DND-41 (cell line): ENCODE results near the gene MAML3.

Experiments
- CTCF ChIP-seq: IDR thresholded peaks from 2 replicates; pipeline ENCODE4 v1.5.1; 2012; ENCODE audit warnings: borderline replicate concordance, low read length, moderate library complexity, mild to moderate bottlenecking; ENCODE audit not compliant: poor library complexity, severe bottlenecking; ENCODE audit errors: extremely low read depth
- EZH2 ChIP-seq: IDR thresholded peaks from 3 replicates; pipeline ENCODE4 v1.6.1; 2012; ENCODE audit warnings: borderline replicate concordance, low read depth, mild to moderate bottlenecking, moderate library complexity, low read length, inconsistent platforms; ENCODE audit not compliant: severe bottlenecking

GRCh38 chr4:140078366-140078765 is 75.6 kb downstream of the MAML3 start:
- TF ChIP-seq CTCF (no peak), EZH2 (no peak)
